Measurements from ENCODE around the gene PARP2.
"Not testable (repeated sequence)": the region's sequence is repeated elsewhere in the genome, so short reads cannot be mapped to it uniquely, and the experiment has no call there.

PARP2 gene

GRCh38 chr14:20347747-20348146 lies 4.3 kb downstream of the PARP2 start:
- no peak for DNase-seq

DNA sequence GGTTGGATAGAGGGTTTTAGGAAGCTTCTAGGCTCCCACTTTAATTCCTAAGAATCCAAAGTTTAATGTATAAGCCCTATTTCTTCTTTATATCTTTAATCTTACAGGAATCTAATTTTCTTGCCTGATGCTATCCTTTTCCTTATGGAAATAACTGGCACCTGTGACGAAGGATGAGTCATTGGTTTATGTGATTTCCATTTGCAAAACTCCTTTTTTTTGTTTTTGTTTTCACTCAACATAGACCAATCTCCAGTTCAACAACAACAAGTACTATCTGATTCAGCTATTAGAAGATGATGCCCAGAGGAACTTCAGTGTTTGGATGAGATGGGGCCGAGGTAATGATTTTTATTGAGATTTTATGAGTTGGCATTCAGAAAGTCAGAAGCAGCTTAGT lies 6.8 kb downstream of the PARP2 start:
- no peak for DNase-seq

DNA sequence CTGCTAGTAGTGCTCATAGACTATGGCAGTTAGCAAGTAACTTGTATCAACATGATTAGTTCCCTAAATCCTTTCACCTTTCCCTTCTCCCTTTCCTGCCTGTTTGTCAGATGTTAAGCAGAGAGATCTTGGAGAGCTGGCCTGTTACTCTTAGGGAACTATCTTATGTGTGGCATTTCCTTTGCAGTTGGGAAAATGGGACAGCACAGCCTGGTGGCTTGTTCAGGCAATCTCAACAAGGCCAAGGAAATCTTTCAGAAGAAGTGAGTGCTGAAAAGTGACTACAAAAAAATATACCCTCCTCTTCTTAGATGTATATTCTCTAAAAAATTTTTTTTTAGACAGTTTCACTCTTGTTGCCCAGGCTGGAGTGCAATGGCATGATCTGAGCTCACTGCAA lies 7.4 kb downstream of the PARP2 start:
- no peak for DNase-seq

GRCh38 chr14:20356422-20356821 lies 13.0 kb downstream of the PARP2 start:
- DNase-seq = no peak

GRCh38 chr14:20358474-20358873 lies 15.0 kb downstream of the PARP2 start:
- DNase-seq = not testable (repeated sequence)

GRCh38 chr14:20365928-20366327 lies 22.5 kb downstream of the PARP2 start:
- DNase-seq = no peak

DNA sequence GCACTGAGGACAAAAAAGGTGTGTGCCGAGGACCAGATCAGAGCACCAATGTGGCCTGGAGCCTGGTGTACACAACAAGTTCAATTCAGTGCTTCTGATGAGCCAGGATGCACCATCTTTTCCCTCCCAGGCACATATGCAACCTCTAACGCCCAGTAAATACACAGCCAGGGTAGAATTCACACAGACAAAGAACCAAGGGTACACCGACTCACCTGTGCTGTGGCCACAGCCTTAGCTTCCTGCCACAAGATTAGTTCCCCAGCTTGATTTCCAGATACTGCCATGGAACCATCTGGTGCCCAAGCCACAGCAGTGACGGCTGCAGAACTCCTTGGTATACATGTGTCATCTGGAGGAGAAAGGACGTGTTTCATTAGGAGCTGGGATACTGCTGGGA lies 29.4 kb downstream of the PARP2 start:
- no peak for DNase-seq

- no peak for DNase-seq
These were observed 32.0 kb downstream of the PARP2 start for GRCh38 chr14:20375471-20375870.

GRCh38 chr14:20376071-20376588 lies 32.7 kb downstream of the PARP2 start:
- DNase-seq = no peak

GRCh38 chr14:20377171-20377570 lies 33.7 kb downstream of the PARP2 start:
- no peak for DNase-seq

DNA sequence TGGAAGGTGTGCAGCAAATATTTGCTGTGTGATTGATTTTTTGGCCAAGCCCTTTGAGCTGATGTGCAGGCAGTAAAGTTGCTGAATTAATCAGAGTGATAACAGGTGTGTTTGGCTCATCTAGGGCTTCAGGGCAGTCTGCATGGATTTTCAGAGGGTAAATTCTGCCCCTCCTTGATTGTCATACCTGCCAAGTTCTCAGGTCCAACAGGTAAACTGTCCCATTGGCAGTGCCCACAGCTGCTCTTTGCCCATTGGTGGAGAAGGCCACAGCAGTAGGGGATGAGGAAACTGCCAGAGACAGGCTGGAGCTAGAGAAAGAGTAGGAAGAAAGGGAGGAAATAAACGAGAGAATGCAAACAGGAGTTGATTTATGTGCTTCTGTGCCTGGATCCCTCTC lies 36.3 kb downstream of the PARP2 start:
- DNase-seq = no peak

DNA sequence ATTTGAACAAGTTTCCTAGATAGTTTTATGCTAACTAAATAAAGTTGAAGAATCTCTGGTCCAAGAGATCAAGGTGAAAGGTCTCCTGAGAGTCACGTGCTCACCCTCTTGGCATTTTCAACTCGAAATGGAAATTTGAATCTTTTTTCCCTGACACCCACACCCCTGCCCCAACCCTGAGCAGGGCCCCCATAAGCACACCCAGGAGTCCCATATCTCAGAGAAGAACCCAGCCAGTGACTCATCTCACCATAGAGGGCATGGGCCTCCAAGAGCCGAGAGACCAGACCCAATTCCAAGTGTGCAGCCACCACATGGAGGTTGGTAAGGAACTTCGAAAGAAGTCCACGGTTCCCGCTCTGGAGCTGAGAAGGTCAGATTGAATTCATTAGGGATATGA lies 37.2 kb downstream of the PARP2 start:
- DNase-seq = no peak

- DNase-seq = no peak
These were observed 37.9 kb downstream of the PARP2 start for GRCh38 chr14:20381341-20381740.

DNA sequence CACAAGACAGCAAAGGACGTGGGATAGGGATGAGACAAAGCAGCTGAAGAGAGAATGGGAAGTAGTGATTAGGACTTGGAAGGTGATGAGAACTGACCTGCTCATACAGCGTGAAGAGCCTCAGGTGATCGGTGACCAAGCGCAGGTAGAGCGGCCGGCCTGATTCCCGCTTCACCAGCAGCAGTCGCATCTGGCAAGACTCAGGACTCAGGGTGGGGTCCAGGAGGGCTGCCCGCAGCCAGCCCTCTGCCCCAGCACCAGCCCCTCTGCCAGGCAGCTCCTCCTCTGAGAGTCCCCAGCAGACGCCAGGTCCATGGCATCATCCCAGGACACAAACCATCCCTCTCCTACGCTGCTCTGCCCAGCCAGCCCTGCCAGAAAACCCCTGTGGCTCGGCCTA lies 39.1 kb downstream of the PARP2 start:
- DNase-seq = no peak

DNA sequence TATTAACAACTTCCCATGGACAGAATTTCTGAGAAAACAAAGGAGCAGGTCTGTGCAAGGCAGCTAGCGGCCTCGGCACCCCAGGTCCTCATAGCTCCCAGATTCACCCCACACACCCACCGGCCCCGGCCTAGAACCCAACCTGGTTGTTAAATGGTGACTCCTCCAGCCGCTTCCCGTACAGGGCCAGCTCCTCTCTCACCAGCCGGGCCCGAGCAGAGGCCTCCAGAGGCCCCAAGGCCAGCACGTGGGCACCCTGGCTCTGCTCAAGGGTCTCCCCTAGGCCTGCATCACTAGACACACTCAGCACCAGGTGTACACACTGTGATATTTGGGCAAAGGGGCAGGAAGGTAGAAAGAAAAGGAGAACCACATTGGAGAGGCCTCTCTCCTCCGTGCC lies 39.6 kb downstream of the PARP2 start:
- DNase-seq = no peak

GRCh38 chr14:20383636-20384035 lies 40.2 kb downstream of the PARP2 start:
- DNase-seq = no peak

DNA sequence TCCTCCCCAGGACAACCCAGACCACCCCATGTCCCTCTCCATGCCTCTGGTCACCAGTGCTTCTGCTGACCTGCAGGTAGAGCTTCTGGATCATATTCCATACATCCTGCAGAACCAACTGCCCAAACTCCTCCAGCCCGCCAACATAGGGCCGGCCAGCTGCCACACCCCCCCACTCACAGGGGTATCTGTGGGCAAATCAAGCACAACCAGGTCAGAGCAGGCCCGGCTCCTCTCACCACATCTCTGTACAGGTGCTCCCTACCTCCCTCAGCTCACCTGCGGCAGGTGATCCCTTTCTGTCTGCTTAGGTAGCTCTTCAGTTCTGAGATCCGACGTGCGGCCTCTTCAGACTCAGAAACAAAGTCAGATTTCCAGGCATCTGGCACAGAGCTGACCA lies 40.9 kb downstream of the PARP2 start:
- no peak for DNase-seq

GRCh38 chr14:20384886-20385285 lies 41.5 kb downstream of the PARP2 start:
- DNase-seq = no peak

GRCh38 chr14:20386276-20386855 lies 42.9 kb downstream of the PARP2 start:
- peak; percentile 97 to 98 for DNase-seq

DNA sequence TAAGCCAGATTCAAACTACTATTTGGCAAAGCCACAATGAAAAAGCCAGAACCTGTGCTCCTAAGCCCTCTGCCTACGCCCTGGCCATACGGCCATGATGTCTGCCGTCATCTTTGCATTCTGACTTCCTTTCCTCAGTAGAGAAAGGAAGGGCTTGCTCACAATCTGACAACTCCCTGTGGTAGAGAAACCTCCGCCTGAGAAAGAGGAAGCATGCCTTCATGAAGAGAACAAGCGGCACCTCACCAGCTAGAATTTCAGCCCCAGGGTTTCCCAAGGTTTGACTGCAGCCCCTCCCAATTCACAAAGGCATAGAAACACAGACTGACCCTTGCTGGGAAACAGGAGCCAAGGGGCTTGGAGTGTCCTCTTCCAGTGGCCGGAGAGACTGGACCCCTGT lies 44.1 kb downstream of the PARP2 start:
- no peak for DNase-seq

GRCh38 chr14:20388159-20388558 lies 44.7 kb downstream of the PARP2 start:
- no peak for DNase-seq

GRCh38 chr14:20391505-20391904 lies 48.1 kb downstream of the PARP2 start:
- no peak for DNase-seq

GRCh38 chr14:20397511-20397910 lies 54.1 kb downstream of the PARP2 start:
- no peak for DNase-seq

GRCh38 chr14:20400589-20400964 lies 57.1 kb downstream of the PARP2 start:
- DNase-seq = no peak

DNA sequence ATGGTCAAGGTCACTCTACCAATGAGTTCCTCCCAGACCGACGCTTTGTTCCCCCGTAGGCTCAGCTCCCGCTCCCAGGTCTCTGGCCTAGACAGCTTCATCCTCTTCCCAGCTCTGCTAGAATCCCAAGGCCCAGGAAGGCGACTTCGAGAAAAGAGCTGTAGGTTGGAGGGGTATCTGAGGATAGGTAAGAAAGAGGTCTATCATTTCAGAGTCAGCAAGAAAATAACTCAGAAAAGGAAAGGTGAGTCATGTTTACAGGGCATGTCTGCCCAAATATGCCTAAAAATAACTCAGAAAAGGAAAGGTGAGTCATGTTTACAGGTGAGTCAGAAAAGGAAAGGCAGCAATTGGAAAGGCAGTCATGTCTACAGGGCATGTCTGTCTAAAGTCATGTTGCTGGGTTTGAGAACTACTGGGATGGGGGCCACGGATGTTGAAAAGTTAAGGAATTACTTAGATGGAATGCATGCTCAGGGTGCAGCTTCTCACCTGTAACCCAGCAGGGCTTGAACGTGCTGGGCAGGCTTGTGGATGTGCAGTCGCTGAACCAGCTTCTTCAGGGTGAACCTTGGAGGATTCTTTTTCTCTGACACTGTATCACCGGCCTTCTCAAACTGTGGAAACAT lies 57.6 kb downstream of the PARP2 start:
- no peak for DNase-seq
